IMR-90 (cell line): ENCODE data around the gene AKAP12. TPM values are rescaled to one million over a fixed set of nuclear protein-coding genes. Genes with fewer than 3 reads are reported as not detected.
"Not testable (repeated sequence)": the region's sequence is repeated elsewhere in the genome, so short reads cannot be mapped to it uniquely, and the experiment has no call there.

Source experiments
- ATAC-seq: fragments of 200-7000 bp; cut with Tn5 transposase; 2 replicates; pipeline ENCODE4 v1.9.1; 2020; ENCODE audit warnings: low read depth, mild to moderate bottlenecking, moderate library complexity
- BruUV-seq: library from RNA; stranded (reverse); fragments of 400-500 nt; replicated peaks from 2 replicates; lab custom pipeline; 2021; lab: Mats Ljungman, UMichigan
- CTCF ChIA-PET: fragments of 300-600 bp; formaldehyde crosslinking; extraction: SDS; loops from one replicate; lab custom pipeline; 2021; ENCODE audit warnings: antibody characterized with exemption; lab: Yijun Ruan, JAX
- POLR2A ChIA-PET: fragments of 300-600 bp; sonication (Branson Sonifier 250); formaldehyde crosslinking; loops from one replicate; lab custom pipeline; 2022; ENCODE audit warnings: antibody characterized with exemption; ENCODE audit not compliant: unreplicated experiment; lab: Charles Lee
- DNase-seq: peaks from one replicate; pipeline ENCODE4 v3.0.0; 2013
- H2AFZ ChIP-seq: replicated peaks from 2 replicates; pipeline ENCODE3; 2013; ENCODE audit warnings: low read length, mild to moderate bottlenecking; ENCODE audit not compliant: poor library complexity
- H2AK5ac ChIP-seq: 2 replicates; pipeline ENCODE4 v1.6.1; 2013; ENCODE audit warnings: low read depth, low read length, inconsistent platforms
- H2AK9ac ChIP-seq: replicated peaks from 2 replicates; pipeline ENCODE3; 2013; ENCODE audit warnings: mild to moderate bottlenecking, low read depth, low read length, moderate library complexity; ENCODE audit not compliant: poor library complexity
- H2BK120ac ChIP-seq: 2 replicates; pipeline ENCODE4 v1.6.1; 2013; ENCODE audit warnings: low read depth, low read length, inconsistent platforms
- H2BK15ac ChIP-seq: 3 replicates; pipeline ENCODE4 v1.6.1; 2013; ENCODE audit warnings: low read depth, low read length, inconsistent platforms
- H2BK20ac ChIP-seq: 2 replicates; pipeline ENCODE4 v1.6.1; 2013; ENCODE audit warnings: low read depth, mild to moderate bottlenecking, inconsistent platforms, low read length, moderate library complexity
- H2BK5ac ChIP-seq: 2 replicates; pipeline ENCODE4 v1.6.1; 2013; ENCODE audit warnings: mild to moderate bottlenecking, low read depth, low read length, inconsistent platforms; ENCODE audit not compliant: poor library complexity, severe bottlenecking
- H3K14ac ChIP-seq: replicated peaks from 2 replicates; pipeline ENCODE4 v1.6.1; 2013; ENCODE audit warnings: low read depth, low read length, inconsistent platforms
- H3K18ac ChIP-seq: 2 replicates; pipeline ENCODE4 v1.6.1; 2013; ENCODE audit warnings: low read depth, low read length, control low read depth
- H3K23ac ChIP-seq: 2 replicates; pipeline ENCODE4 v1.6.1; 2013; ENCODE audit warnings: low read depth, low read length, inconsistent platforms
- H3K27ac ChIP-seq: 2 replicates; pipeline ENCODE4 v1.5.1; 2013; ENCODE audit warnings: mild to moderate bottlenecking, control low read depth, low read length; ENCODE audit not compliant: insufficient read depth
- H3K27me3 ChIP-seq: 2 replicates; pipeline ENCODE4 v1.6.1; 2013; ENCODE audit warnings: low read length; ENCODE audit not compliant: control insufficient read depth, insufficient read depth
- H3K36me3 ChIP-seq: 2 replicates; pipeline ENCODE4 v1.6.1; 2013; ENCODE audit warnings: low read length, mixed read lengths; ENCODE audit not compliant: control insufficient read depth, insufficient read depth
- H3K4ac ChIP-seq: 2 replicates; pipeline ENCODE4 v1.6.1; 2013; ENCODE audit warnings: low read depth, low read length, inconsistent platforms
- H3K4me1 ChIP-seq: 2 replicates; pipeline ENCODE4 v1.6.1; 2013; ENCODE audit warnings: low read length, mixed read lengths; ENCODE audit not compliant: control insufficient read depth, insufficient read depth
- H3K4me2 ChIP-seq: 2 replicates; pipeline ENCODE4 v1.6.1; 2013; ENCODE audit warnings: low read depth, mild to moderate bottlenecking, control low read depth, low read length, moderate library complexity
- H3K4me3 ChIP-seq: 2 replicates; pipeline ENCODE4 v1.5.1; 2013; ENCODE audit warnings: low read depth, mild to moderate bottlenecking, control low read depth, low read length, moderate library complexity; ENCODE audit not compliant: insufficient read depth
- H3K56ac ChIP-seq: 2 replicates; pipeline ENCODE4 v1.6.1; 2013; ENCODE audit warnings: low read length, inconsistent platforms; ENCODE audit not compliant: insufficient read depth; ENCODE audit errors: extremely low read depth
- H3K79me1 ChIP-seq, 2 experiments: 2 replicates each; pipeline ENCODE4 v1.6.1; 2013; ENCODE audit warnings: low read length in 2 of 2, inconsistent platforms in 1 of 2, low read depth in 1 of 2
- H3K9ac ChIP-seq: 2 replicates; pipeline ENCODE4 v1.6.1; 2013; ENCODE audit warnings: low read depth, low read length, control low read depth
- H3K9me1 ChIP-seq: 2 replicates; pipeline ENCODE4 v1.6.1; 2013; ENCODE audit warnings: low read length, inconsistent platforms; ENCODE audit not compliant: insufficient read depth
- H3K9me3 ChIP-seq: 2 replicates; pipeline ENCODE4 v1.6.1; 2013; ENCODE audit warnings: low read length; ENCODE audit not compliant: control insufficient read depth, insufficient read depth
- H4K20me1 ChIP-seq: 2 replicates; pipeline ENCODE4 v1.6.1; 2013; ENCODE audit warnings: low read length, inconsistent platforms; ENCODE audit not compliant: insufficient read depth
- H4K5ac ChIP-seq: 2 replicates; pipeline ENCODE4 v1.6.1; 2013; ENCODE audit warnings: mild to moderate bottlenecking, low read depth, low read length, control low read depth
- H4K8ac ChIP-seq, 2 experiments: 2 replicates each; pipeline ENCODE4 v1.6.1; 2013; ENCODE audit warnings: low read depth in 2 of 2, low read length in 2 of 2, control low read depth in 1 of 2, inconsistent platforms in 1 of 2
- H4K91ac ChIP-seq: 2 replicates; pipeline ENCODE4 v1.6.1; 2013; ENCODE audit warnings: low read depth, low read length, inconsistent platforms; ENCODE audit not compliant: insufficient read depth
- MAFK ChIP-seq: IDR thresholded peaks from 2 replicates; pipeline ENCODE4 v1.6.1; 2012; ENCODE audit warnings: low read depth, low read length, improper control_type of control experiment
- WGBS, 2 experiments: methylation state at CpG; one replicate each; pipeline versions ENCODE4 v1.1.5 to v1.1.7; 2013; ENCODE audit warnings: missing lambda C conversion rate in 2 of 2; ENCODE audit not compliant: insufficient read length in 1 of 2; ENCODE audit errors: extremely low coverage in 2 of 2; 5-methylcytosine and 5-hydroxymethylcytosine counted together
- dilution Hi-C: fragments of 300-500 bp; cut with HindIII; formaldehyde crosslinking; loops from one replicate; pipeline ENCODE4 v1.14.3; 2018; ENCODE audit warnings: low sequenced_read_pairs; ENCODE audit not compliant: unreplicated experiment
- in situ Hi-C: fragments of 300-500 bp; cut with MboI; formaldehyde crosslinking; loops from 3 replicates; pipeline ENCODE4 v1.14.3; 2019; ENCODE audit warnings: low sequenced_read_pairs, inconsistent platforms, mixed read lengths
- intact Hi-C: fragments of 100-400 bp; cut with micrococcal nuclease; formaldehyde crosslinking; loops from 2 replicates; pipeline ENCODE4 v1.10.0; 2022
- polyA plus RNA-seq, 3 experiments: library from polyadenylated mRNA; depleted of rRNA; stranded (reverse); fragments of >200 nt; gene quantifications; 2 replicates each; pipeline ENCODE4 v1.2.3, GENCODE V29; 2012; ENCODE audit warnings: low replicate concordance in 1 of 3
- total RNA-seq: library from RNA; depleted of rRNA; stranded (reverse); fragments of >200 nt; gene quantifications from 2 replicates; pipeline ENCODE4 v1.2.3, GENCODE V29; 2012

Gene AKAP12
- total and polyA plus RNA-seq, 2 of the 4 experiments (the other 2 are of a cell fraction): 56.0 to 118 TPM

DNA sequence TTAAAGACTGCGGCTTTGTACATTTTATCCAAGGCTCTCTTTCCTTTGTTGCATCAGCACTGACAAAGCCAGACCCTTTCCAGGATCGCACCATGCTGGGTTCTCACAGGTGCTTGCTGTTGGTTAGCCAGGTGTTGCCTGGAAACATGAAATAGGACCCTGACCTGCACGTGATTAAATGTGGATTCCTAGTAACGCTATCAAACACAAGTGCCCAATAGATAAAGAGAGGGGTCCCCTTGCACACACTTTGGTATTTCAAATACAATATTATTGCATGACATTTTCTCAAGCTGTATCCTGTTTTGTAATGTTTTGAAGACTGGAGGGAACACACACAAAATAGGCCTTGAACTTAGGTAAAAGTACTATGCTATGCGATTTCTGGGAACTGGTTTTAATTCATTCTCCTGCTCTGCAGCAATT is 73.3 kb downstream of the AKAP12 start:
- no peak for TF ChIP-seq MAFK
- ChIA-PET POLR2A (no interaction called here), CTCF (no interaction called here)
- Histone ChIP-seq H3K27me3 (no peaks in the 10 kb centered on the region), H3K79me1 (peaks cover 3 to 4% of the 10 kb centered on the region in 2 experiments; a peak in 1 of 4 replicates), H4K5ac (no peak overlapping the region), H3K56ac (no peak overlapping the region), H3K9me1 (peaks cover 4% of the 10 kb centered on the region), H3K9me3 (no peaks in the 10 kb centered on the region), H4K20me1 (peaks cover 5% of the 10 kb centered on the region; the same call in 1 of the 2 replicates), H3K4me3 (no peak overlapping the region), H3K4me2 (no peak overlapping the region), H4K91ac (no peak overlapping the region), H2AFZ (no peak overlapping the region), H2AK5ac (no peak overlapping the region), H3K23ac (no peak overlapping the region), H3K36me3 (peaks cover 2% of the 10 kb centered on the region), H4K8ac (no peak overlapping the region), H3K4me1 (peaks cover 8% of the 10 kb centered on the region), H3K27ac (no peak overlapping the region), H2BK5ac (no peak overlapping the region), H2BK120ac (no peak overlapping the region), H3K9ac (no peak overlapping the region), H2BK20ac (no peak overlapping the region), H3K14ac (no peak overlapping the region), H3K4ac (no peak overlapping the region), H3K18ac (no peak overlapping the region), H2AK9ac (no peak overlapping the region), H2BK15ac (no peak overlapping the region)
- ATAC-seq: no peak
- no peak for DNase-seq
- no CpG with 5 or more reads among the region's 5 CpGs for WGBS, 2 experiments
- dilution Hi-C loops (no loop called here), intact Hi-C loops (no loop called here), in situ Hi-C loops (no loop called here)
- BruUV-seq: no TSS peak

- H3K4me1 ChIP-seq, H3K23ac ChIP-seq, H4K5ac ChIP-seq, H2BK120ac ChIP-seq, H4K8ac ChIP-seq, H3K9ac ChIP-seq, H3K9me3 ChIP-seq, H3K4me2 ChIP-seq, H3K18ac ChIP-seq, intact Hi-C loops, H3K14ac ChIP-seq, H3K4me3 ChIP-seq, H2AFZ ChIP-seq, H2AK5ac ChIP-seq, in situ Hi-C loops, H2AK9ac ChIP-seq, H3K56ac ChIP-seq, H3K36me3 ChIP-seq, H3K4ac ChIP-seq, BruUV-seq, H4K20me1 ChIP-seq, H2BK15ac ChIP-seq, H2BK5ac ChIP-seq, H3K27ac ChIP-seq, H4K91ac ChIP-seq, H3K79me1 ChIP-seq, DNase-seq, ATAC-seq, dilution Hi-C loops, POLR2A ChIA-PET, H3K9me1 ChIP-seq, H2BK20ac ChIP-seq, H3K27me3 ChIP-seq: not testable (repeated sequence)
- CTCF ChIA-PET: interaction anchor here (0.6 kb wide), 1 partner anchor 23 kb away, joined by 3 read pairs; no protein-coding TSS in a partner anchor
- no CpG with 5 or more reads among the region's 3 CpGs for WGBS, 2 experiments
Measured at GRCh38 chr6:151315661-151316060, 75.9 kb downstream of the AKAP12 start.
